Right hindlimb (tissue), 1 donor: Measurements from ENCODE around the gene HYAL2.

Source experiments
- DNase-seq: peaks from one replicate; pipeline ENCODE4 v3.0.0-alpha.2; 2018

The HYAL2 gene, protein sequence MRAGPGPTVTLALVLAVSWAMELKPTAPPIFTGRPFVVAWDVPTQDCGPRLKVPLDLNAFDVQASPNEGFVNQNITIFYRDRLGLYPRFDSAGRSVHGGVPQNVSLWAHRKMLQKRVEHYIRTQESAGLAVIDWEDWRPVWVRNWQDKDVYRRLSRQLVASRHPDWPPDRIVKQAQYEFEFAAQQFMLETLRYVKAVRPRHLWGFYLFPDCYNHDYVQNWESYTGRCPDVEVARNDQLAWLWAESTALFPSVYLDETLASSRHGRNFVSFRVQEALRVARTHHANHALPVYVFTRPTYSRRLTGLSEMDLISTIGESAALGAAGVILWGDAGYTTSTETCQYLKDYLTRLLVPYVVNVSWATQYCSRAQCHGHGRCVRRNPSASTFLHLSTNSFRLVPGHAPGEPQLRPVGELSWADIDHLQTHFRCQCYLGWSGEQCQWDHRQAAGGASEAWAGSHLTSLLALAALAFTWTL

DNA sequence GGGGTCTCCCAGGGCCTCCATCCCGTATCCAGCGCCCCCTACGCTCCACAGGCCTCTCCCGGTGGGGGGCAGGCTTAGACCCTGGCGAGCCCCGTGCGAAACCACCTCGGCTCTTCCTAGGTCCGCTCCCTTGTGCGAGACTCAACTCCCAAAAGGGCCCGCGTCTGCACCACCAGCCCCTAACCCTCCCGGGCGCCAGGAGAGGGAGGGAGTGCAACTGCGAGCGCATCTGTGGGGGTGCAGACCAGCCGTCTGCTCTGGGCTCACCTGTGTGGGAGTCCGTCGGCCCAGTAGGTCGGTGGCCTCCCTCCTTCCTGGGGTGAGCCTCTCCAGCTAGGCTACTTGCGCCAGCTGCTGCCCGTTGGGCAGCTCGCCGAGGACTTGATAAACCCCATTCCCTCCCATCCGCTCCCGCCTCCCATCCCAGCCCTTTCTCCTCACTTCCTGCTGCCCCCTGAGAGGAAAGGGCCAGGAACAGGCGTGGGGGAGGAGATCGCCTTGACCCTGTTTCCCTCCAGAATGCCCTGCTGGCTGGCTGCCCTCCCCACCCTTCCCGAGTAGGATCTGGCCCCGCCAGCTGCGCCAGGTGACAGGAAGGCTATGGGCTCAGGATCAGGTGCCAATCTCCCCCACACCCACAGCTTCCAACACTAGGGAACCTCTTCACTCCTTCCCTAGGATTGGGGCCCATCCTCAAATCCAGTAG lies at the start of gene HYAL2:
HYAL2 (minus strand) TSS at position 360 of the 706 bp plus-strand sequence. CDS start 2,256 bp downstream, outside the sequence.
- peak; percentile 58 for DNase-seq

DNA sequence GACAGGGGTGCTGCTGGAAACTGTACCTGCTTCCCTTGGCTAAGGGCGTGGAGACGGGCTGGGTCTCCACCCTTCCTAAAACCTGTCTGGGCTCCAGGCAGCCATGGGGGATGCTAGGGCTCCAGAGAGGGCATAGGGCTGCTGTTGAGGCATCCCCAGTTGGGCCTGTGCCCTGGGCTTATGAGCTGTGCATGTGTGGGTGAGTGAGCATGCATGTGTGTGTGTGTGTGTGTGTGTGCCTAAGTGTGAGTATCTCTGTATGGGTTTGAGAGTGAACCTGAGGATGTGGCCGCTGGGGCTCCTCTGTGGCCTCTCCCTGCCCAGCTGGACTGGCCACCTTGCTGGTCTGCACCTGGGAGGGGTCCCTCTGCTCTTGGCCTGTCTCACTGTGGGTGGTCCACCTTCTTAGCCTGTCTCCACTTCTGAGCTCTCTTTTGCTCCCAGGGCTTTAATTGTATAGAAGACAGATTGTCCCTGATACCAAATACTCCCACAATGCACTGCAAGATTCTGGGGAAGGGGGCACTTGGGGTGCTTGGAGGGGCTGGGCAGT lies 48.7 kb upstream of the HYAL2 start:
- DNase-seq, result no peak

DNA sequence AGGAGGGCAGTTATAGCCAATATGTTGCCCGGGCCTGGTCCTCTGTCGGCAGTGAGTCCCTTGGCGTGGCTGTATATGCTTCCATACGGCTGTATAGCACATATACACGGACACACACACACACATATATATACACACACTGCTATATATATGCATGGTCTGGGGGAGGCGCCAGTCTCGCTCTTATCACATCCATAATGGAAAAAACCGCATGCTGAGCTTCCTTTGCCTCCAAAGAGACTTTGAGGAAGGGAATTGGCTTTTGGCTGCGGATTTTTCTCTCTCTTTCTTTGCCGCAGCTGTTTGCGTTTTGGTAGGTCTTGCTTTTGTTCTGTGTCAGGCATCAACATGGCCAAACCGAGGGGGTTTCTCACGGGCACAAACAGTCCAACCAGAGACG lies 48.0 kb upstream of the HYAL2 start:
- peak; percentile 75 for DNase-seq

DNA sequence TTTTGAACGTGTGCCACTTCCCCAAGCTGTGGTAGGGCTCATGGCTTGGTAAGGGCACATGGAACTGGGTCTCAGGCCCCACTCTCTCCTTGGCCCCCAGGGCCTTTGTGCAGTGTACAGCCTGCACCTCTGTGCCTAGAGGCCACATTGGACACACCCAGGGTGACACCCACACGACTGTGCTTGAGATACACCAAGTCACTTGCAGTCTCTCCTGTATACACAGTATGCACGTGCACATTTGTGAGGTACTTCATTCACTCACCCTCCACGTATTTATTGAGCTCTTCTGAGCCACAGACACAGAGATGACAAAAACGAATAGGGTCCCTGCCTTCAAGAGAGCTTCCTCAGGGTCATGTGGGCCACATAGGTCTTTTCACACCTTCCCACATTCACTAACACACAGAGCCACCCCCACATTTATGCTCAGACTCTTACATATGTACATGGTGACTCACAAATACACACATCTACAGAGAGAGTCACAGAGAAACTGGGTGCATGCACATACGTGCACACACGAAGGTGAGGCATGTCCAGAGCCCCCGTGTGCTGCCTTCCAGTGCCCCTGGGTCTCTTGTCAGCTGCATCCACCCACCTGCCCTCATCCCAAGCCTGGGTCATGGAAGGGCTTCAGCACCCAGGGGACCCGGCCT lies 46.6 kb upstream of the HYAL2 start:
- DNase-seq, result no peak

DNA sequence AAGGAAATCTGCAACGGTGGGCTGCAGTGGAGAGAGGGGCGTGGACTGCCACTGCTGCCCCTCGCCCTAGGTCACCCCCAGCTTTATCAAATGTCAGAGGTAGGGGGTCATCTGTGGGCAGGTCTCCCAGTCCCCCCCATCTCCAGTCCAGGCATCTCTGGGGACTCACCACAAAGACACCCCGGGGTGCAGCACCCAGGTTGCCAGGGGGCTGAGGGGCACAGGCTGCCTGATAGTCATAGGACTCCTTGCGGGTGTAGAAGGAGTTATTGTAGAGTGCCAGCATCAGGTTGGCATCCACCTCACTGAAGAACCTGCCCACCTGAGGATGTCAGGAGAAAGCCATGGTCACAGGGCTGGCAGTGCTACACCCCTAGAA lies 43.3 kb upstream of the HYAL2 start:
- no peak for DNase-seq

DNA sequence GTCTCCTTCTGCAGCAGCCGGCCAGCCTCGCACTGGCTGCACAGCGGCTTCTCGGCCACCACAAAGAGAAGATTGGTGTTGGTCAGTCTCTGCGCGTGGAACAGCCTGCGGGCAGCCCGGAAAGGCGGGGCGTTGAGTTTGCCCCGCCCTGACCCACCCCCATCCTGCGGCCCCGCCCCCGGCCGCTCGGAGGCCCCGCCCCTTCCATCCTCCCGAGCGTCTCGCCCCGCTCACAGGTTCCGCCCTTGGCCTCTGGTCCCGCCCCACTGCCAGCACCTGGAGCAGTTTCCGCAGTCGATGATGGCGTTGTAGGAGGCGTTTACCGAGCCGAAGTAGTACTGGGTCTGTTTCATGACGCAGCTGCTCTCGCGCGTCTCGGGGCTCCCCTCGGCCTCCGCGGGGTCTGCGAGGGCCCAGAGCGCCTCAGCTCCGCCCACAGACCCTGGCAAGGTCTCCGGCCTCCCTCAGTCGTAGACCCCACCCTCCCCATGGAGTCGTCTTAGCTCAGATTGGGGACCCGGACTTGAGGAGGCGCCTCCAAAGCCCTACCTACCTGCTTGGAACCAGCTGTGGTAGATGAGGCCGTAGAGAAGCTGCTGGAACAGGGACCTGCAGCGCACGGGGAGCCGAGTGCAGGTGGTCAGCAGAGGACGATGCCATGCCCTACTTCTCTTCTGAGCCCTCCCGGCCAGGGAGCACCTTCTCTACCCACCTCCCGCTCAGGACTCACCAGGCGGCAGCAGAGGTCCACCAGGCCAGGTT lies 42.7 kb upstream of the HYAL2 start:
- peak; percentile 87 for DNase-seq

DNA sequence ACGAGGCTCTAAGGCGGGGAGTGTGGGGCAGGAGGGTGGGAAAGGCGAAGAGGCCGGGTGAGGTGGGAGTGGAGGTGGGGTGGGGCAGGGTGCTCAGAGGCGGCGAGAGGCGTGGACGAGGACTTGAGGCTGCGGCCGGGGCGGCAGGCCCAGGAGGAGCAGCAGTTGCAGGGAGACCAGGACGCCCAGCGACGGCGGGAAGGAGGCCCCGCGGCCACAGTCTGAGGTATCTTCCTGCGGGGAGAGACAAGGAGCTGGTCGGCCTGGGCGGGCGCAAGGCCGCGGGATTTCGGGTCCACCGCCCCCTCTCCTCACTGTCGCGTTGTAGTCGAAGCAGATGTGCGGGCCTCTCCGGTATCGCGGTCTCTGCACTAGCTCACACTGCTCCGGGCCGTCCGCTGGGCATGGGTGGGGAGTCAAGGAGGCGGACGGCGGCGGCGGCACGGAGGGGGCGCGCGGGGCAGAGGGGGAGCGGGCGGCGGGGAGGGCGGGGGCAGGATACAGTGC lies 42.1 kb upstream of the HYAL2 start:
- DNase-seq, result no peak

DNA sequence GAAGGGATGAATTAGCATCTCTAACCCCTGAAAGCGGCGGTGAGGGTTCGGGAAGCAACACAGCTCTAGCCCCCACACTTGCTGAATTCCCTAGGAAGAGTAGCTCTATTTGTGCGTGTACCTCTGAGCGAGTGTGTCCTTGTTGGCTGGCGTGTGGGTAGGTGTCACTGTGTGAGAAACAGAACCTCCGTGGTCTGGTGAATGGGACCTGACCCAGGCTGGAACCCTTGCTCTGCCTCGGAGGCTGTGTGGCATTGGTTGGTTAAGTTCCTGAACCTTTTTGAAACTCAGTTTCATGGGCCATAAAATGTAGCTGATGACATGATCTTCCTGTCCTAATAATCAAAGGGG lies 37.2 kb upstream of the HYAL2 start:
- no peak for DNase-seq

DNA sequence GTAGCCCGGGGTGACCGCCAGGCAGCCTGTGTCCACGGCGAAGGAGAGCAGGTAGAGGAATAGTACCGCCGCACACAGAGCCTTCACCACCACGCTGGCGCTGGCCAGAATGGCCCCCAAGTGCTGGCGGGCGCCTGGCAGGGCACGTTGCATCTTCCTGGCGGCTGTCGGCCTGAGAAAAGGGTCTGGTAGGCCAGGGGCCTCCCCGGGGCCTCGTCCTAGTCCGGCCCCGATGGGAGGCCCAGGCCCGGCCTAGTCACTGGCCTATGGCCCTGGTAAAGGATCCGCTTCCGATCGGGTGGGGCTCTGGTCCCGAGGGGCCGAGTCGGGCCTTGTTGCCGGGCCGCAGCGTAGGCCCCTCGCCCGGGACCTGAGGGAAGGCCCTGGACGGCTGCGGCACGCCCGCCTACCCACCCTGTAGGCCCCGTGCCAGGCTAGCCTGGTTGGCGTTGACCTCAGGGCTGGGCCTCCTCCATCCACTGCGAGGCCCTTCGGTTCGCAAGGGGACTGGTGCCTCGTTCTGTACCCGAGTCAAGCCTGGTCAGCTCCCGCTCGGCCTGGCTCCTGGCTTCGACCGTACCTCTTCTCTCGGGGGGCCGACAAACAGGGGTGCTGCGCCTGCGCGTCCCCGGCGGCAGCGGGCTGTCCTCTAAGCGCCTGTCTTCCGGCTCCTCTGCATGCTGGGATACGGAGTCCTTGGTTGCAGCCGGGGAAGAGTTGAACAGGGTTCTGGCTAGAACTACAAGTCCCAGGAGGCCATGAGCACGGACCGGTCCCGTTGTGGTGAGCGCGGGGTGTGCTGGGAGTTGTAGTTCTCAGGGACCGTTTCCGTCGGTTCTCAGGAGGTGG lies 36.6 kb upstream of the HYAL2 start, which contains the start of gene TMEM115:
TMEM115 (minus strand) TSS at position 611 of the 849 bp plus-strand sequence; CDS start at position 153, 458 bp downstream.
- DNase-seq, result peak; percentile 99

DNA sequence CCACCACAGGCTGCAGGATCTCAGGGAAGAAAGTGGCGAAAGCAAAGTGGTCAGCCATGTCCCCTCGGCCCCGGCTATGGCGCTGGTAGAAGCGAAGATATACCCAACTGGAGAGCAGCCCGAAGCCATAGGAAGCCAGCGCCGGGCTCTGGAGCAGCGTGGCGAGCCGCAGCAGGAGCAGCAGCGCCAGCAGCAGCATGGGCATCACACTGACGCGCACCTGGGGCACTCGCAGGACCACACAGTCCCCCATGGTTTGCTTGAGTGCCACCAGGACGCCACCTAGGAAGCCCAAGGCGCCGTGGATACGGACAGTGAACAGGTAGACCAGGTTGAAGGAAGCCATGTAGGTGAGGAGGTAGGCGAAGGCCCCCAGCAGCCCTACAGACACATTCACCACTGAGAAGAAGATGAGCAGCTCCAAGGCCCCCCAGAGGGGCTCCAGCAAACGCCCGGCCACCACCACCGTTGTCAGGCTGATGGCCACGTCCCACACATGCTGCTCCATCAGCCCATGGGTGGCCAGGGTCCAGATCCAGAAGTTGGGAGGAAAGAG lies 35.9 kb upstream of the HYAL2 start:
- no peak for DNase-seq

DNA sequence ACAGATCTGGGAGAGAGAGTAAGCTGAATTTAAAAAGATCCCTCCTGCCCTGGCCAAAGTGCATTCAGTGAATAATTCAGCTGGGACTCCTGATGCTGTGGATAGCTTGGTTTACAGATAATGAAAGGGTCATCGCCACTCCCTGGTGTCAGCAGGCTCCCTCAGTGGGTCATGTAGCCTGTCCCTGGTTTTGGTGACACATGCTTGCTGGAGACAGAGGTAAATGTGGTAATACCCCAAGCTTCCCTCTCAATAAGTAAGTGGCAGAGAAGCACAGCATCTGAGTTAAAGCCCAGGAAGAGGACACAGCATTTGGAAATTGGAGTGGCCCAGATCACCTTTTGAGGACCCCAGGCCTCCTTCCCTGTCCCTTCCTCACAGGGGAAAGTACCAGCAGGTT lies 34.9 kb upstream of the HYAL2 start:
- DNase-seq, result no peak

DNA sequence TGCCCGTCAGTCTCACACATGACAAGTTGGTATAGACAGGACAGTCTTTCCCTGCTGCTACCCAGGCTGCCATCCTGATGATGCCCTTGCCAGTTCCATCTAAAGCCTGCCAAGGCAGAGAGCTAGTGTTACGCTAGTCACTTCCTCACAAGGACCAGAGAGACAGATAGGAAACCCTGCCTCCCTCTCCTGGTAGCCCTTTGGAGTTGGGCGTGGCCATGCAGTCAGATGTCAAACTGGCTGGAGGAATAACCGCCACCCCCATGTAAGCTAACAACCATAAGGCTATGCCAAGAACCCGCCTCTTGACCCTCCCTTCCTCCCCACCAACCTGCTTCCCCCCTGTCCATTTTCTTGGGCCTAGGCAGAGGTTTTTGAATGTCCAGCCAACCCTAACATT lies 34.0 kb upstream of the HYAL2 start:
- no peak for DNase-seq

DNA sequence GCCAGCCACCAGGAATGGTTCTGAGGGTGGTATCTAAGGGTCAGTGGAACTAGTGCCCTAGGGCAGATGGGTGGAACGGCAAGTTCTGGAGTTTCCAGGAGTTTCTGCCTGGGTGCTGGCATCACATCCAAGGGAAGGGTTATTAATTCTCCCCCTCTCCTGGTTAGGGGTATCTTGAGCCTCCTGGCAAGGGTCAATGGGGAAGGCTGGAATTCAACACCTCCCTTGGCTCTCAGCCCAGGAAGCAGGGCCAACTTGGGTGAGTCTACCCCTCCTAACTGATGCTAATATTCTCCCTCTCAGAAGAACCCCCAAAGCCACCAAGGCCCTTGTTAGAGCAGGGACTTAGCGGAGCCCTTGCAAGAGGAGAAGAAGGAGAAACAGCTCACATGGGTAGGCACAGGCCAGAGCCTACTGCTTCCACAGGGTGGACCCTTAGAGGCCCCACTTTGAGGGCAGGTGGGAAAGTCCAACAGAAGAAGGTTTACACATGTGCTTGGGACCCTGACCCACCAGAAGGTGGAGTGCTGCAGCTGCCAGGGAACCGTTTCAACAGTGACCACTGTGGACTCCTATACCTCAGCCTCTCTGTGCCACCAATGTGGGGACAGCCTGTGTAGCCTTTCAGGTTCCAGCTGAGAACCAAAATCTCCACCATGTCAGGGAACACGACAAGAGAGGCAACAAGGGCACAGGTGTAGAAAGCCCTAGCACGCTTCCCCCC lies 33.4 kb upstream of the HYAL2 start:
- no peak for DNase-seq

DNA sequence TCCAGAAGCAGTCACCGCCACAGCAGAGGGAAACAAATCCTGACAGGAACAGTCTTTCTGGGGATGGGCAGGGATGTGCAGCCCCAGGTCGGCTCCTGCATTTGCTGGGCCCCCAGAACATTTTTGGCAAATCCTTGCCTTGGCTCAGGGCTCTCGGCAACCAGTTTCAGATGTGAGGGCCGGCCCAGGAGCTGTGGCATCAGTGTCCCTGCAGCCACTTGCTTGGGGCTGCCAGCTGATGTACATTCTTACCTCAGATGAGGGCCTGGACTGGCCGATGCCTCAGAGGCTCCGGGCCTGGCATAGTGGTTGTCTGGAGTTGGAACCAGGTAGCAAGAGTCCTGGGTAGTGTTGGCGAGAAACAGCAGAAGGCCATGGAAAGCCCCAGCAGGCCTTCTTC lies 32.3 kb upstream of the HYAL2 start:
- no peak for DNase-seq

DNA sequence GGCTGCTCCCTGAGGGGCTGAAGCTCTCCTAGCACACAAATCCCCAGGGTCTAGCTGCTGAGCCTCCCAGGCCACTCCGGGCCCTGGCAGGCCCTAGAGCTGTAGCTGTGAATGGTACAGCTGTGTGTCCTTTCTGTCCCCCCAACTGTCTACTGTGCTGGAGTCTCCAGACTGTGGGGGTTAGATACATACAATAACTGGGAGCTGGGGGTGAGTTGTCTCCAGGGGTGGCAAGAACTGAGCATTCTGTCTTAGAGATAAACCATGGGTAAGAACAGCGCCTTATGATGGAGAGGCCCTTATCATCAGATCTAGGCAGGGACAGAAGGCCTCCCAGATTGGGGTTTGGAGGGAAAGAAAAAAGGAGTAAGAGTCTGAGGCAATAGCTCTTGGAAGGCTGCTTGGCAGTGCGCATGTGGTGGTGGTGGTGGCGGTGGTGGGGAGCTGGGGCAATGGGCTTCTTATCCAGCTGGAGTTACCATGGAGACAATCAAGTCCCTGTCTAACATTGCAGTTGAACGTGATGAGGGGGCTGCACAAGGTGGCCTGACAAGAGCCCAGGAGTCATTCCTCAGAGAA lies 31.7 kb upstream of the HYAL2 start:
- no peak for DNase-seq

DNA sequence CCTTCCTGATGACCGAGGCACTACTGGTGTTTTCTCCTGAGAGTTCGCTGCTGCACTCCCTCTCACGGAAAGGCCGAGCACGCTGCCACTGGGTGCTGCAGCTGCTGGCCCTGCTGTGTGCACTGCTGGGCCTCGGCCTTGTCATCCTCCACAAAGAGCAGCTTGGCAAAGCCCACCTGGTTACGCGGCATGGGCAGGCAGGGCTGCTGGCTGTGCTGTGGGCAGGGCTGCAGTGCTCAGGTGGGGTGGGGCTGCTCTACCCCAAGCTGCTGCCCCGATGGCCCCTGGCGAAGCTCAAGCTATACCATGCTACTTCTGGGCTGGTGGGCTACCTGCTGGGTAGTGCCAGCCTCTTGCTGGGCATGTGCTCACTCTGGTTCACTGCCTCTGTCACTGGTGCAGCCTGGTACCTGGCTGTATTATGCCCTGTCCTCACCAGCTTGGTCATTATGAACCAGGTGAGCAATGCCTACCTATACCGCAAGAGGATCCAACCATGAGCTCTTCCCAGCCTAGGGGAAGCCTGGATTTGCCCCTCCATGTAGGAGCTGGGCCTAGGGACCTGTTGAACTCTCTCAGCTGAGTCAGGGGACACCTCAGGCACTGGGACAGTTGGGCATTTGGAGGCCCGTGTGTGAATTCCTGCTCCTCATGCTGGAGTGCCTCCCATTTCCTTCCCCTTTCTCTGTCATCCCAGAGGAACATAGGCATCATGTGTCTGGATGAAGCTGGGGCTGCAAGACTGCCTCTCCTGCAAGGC lies 30.9 kb upstream of the HYAL2 start:
- DNase-seq, result no peak

DNA sequence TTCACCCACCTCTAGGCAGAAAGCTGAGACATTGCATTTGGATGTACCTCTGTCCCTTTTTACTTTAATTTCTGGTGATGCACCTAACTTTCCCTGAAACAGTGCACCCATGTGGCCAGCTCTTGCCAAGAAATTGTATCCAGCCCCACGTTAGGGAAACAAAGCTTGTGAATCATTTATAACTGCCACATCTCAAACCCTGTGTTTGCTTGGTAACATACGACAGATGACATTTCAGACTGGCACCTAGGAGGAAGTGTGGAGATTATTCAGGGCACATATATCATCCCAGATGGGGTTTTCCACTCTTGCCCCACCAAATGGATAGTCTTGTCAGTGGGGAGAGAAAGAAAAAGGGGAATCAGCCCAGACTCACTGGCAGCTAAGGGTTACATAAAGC lies 30.2 kb upstream of the HYAL2 start:
- no peak for DNase-seq

DNA sequence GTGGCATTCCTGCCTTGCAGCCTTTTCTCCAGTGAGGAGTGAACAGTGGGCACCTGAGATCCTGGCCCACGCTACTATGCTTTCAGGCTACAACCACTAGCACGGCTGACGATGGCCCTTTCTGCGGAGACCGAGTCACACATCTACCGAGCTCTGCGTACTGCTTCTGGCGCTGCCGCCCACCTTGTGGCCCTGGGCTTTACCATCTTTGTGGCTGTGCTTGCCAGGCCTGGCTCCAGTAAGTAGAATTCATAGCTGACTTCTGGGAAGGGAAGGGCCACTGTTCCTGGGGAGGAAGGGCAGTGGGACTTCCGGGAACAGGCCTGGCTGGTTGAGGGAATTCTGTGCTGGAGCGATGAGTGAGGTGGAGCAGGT lies 28.8 kb upstream of the HYAL2 start:
- DNase-seq, result no peak
